Mesenchymal stem cell (in vitro differentiated cells and primary cell): ENCODE data around the gene UCN.

ENCODE experiments used
- DNase-seq: peaks from one replicate; pipeline ENCODE4 v3.0.0-alpha.2; 2013
- H2AFZ ChIP-seq: one replicate; pipeline ENCODE4 v1.6.1; 2013; ENCODE audit warnings: low read depth, mild to moderate bottlenecking, control low read depth, inconsistent platforms, low read length, moderate library complexity
- H2AK5ac ChIP-seq: 2 replicates; pipeline ENCODE4 v1.6.1; 2013; ENCODE audit warnings: low read length, moderate library complexity, mild to moderate bottlenecking, inconsistent platforms; ENCODE audit not compliant: severe bottlenecking
- H2BK120ac ChIP-seq: one replicate; pipeline ENCODE4 v1.6.1; 2013; ENCODE audit warnings: low read depth, mild to moderate bottlenecking, inconsistent platforms, low read length, moderate library complexity
- H2BK12ac ChIP-seq, 2 experiments: one replicate each; pipeline ENCODE4 v1.6.1; 2013; ENCODE audit warnings: inconsistent platforms in 2 of 2, low read length in 2 of 2, mild to moderate bottlenecking in 2 of 2, moderate library complexity in 2 of 2, control low read depth in 1 of 2
- H2BK15ac ChIP-seq: one replicate; pipeline ENCODE4 v1.6.1; 2013; ENCODE audit warnings: mild to moderate bottlenecking, low read depth, inconsistent platforms; ENCODE audit not compliant: poor library complexity, severe bottlenecking
- H2BK5ac ChIP-seq: 2 replicates; pipeline ENCODE4 v1.6.1; 2013; ENCODE audit warnings: low read depth, mild to moderate bottlenecking, low read length, control low read depth, inconsistent platforms; ENCODE audit not compliant: poor library complexity, severe bottlenecking
- H3K14ac ChIP-seq, 2 experiments: one replicate each; pipeline ENCODE4 v1.6.1; 2013; ENCODE audit warnings: inconsistent platforms in 2 of 2, low read length in 2 of 2, control low read depth in 1 of 2, mild to moderate bottlenecking in 1 of 2, moderate library complexity in 1 of 2
- H3K18ac ChIP-seq, 2 experiments: one replicate each; pipeline ENCODE4 v1.6.1; 2013; ENCODE audit warnings: inconsistent platforms in 2 of 2, low read length in 2 of 2, control low read depth in 1 of 2, low read depth in 1 of 2, mild to moderate bottlenecking in 1 of 2
- H3K23ac ChIP-seq, 2 experiments: one replicate each; pipeline ENCODE4 v1.6.1; 2013; ENCODE audit warnings: inconsistent platforms in 2 of 2, low read length in 2 of 2, mild to moderate bottlenecking in 2 of 2, moderate library complexity in 2 of 2, control low read depth in 1 of 2
- H3K27ac ChIP-seq: 2 replicates; pipeline ENCODE4 v1.5.1; 2013; ENCODE audit warnings: mild to moderate bottlenecking, moderate library complexity, low read length, control low read depth, inconsistent platforms; ENCODE audit not compliant: poor library complexity, severe bottlenecking
- H3K27me3 ChIP-seq, 2 experiments: 2 replicates each; pipeline versions ENCODE4 v1.6.1 to v1.7.0; 2013; ENCODE audit warnings: low read length in 2 of 2, mild to moderate bottlenecking in 2 of 2, moderate library complexity in 2 of 2, control low read depth in 1 of 2, inconsistent platforms in 1 of 2; ENCODE audit not compliant: control insufficient read depth in 1 of 2, insufficient read depth in 1 of 2
- H3K36me3 ChIP-seq, 2 experiments: 2 replicates each; pipeline versions ENCODE4 v1.6.1 to v1.7.0; 2013; ENCODE audit warnings: low read length in 2 of 2, control low read depth in 1 of 2, inconsistent platforms in 1 of 2, low read depth in 1 of 2, mild to moderate bottlenecking in 1 of 2; ENCODE audit not compliant: insufficient read depth in 2 of 2, control insufficient read depth in 1 of 2
- H3K4ac ChIP-seq, 2 experiments: one replicate each; pipeline ENCODE4 v1.6.1; 2013; ENCODE audit warnings: inconsistent platforms in 2 of 2, low read length in 2 of 2, mild to moderate bottlenecking in 2 of 2, moderate library complexity in 2 of 2, control low read depth in 1 of 2, low read depth in 1 of 2
- H3K4me1 ChIP-seq: 2 replicates; pipeline ENCODE4 v1.6.1; 2013; ENCODE audit warnings: low read depth, low read length, control low read depth; ENCODE audit not compliant: control insufficient read depth, insufficient read depth
- H3K4me2 ChIP-seq: 2 replicates; pipeline ENCODE4 v1.6.1; 2013; ENCODE audit warnings: low read length, mild to moderate bottlenecking, inconsistent platforms; ENCODE audit not compliant: poor library complexity, severe bottlenecking
- H3K4me3 ChIP-seq, 2 experiments: 2 replicates each; pipeline versions ENCODE4 v1.5.1 to v1.7.0; 2013; ENCODE audit warnings: low read length in 2 of 2, mild to moderate bottlenecking in 2 of 2, control low read depth in 1 of 2, low read depth in 1 of 2; ENCODE audit not compliant: insufficient read depth in 1 of 2
- H3K79me1 ChIP-seq: replicated peaks from 2 replicates; pipeline ENCODE4 v1.6.1; 2013; ENCODE audit warnings: mild to moderate bottlenecking, control low read depth, low read length, inconsistent platforms; ENCODE audit not compliant: poor library complexity, severe bottlenecking
- H3K9ac ChIP-seq: 2 replicates; pipeline ENCODE4 v1.7.0; 2013; ENCODE audit warnings: mild to moderate bottlenecking, low read length, moderate library complexity
- H3K9me3 ChIP-seq: 2 replicates; pipeline ENCODE4 v1.7.0; 2013; ENCODE audit warnings: mild to moderate bottlenecking, low read length; ENCODE audit not compliant: control insufficient read depth
- H4K8ac ChIP-seq: one replicate; pipeline ENCODE4 v1.6.1; 2013; ENCODE audit warnings: inconsistent platforms, mild to moderate bottlenecking, low read length, moderate library complexity
- H4K91ac ChIP-seq: one replicate; pipeline ENCODE4 v1.6.1; 2013; ENCODE audit warnings: mild to moderate bottlenecking, low read length, inconsistent platforms
- whole genome bisulfite sequencing: methylation state at CpG from one replicate; pipeline ENCODE4 v1.1.7; 2013; ENCODE audit warnings: mixed read lengths; 5-methylcytosine and 5-hydroxymethylcytosine counted together

UCN gene

DNA sequence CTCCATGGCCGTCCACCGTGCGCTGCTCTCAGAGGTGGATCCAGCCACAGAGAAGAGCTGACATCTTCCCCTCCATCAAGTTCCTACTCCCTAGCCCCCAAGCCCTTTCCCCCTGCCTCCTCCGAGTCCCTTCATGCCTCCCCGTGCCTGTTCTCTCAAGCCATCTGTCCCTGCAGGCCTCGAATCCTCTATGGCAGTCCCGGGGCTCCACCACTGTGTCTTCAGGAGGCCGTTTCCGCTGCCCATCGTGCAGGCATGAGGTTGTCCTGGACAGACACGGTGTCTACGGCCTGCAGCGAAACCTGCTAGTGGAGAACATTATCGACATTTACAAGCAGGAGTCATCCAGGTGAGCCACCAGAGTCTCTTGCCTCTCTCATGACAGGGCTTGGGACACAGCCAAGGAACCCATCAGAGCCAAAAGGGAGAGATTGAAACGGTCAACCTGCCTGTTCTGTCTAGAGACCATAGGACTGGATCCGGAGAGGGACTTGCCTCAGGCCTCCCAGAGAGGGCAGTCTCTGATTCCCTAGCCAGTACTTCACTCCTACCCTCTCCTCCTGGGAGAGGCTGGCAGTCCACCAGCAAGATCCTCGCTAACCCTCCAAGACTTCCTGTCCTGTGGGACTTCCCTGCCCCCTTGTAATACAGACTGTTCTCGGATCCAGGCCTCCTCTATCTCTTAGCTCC, 9.7 kb downstream of the UCN start:
- H3K18ac ChIP-seq, result no peak overlapping the region
- H2AFZ ChIP-seq, result no peak overlapping the region
- H3K27ac ChIP-seq, result no peak overlapping the region
- H2BK120ac ChIP-seq, result no peak overlapping the region
- no peak overlapping the region for H3K9ac ChIP-seq
- H3K4me1 ChIP-seq, result no peaks in the 10 kb centered on the region
- no peaks in the 10 kb centered on the region for H3K36me3 ChIP-seq
- no peak overlapping the region for H4K8ac ChIP-seq
- H3K23ac ChIP-seq, result no peak overlapping the region
- peak overlapping the region in 1 of 2 experiments; percentile 39 for H3K4me3 ChIP-seq
- WGBS, result 79% methylated on average over 17 of the region's 18 CpGs
- H3K4ac ChIP-seq, result no peak overlapping the region
- H2AK5ac ChIP-seq, result no peak overlapping the region
- peak overlapping the region in 1 of 2 experiments; percentile 11 for H3K14ac ChIP-seq
- H3K9me3 ChIP-seq, result no peaks in the 10 kb centered on the region
- no peak for DNase-seq
- no peak overlapping the region for H2BK5ac ChIP-seq
- H3K4me2 ChIP-seq, result no peak overlapping the region
- H3K27me3 ChIP-seq, result peaks cover 16 to 37% of the 10 kb centered on the region in 2 experiments
- no peak overlapping the region for H4K91ac ChIP-seq
- H2BK15ac ChIP-seq, result peak overlapping the region; percentile 80
- no peaks in the 10 kb centered on the region for H3K79me1 ChIP-seq
- H2BK12ac ChIP-seq, result no peak overlapping the region

DNA sequence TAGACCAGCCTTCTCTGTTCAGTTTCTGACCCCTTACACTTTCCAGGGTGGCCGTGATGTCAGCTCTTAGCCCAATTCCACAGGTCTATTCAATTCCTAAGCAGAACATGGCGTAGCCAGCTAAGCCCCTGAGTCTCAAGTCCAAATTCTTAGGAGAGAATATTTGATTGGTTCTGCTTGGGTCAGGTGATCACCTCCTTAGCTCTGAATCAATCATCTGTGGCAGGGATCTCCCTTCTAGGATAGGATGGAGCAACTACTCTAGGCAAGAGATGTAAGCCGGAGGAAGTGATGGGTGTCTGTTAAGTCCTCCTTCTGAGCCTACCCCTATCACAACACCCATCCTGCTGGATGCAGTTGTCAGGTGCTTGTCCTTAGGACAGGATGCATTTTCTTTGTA, 11.1 kb downstream of the UCN start:
- H2BK12ac ChIP-seq, result no peak overlapping the region
- no peaks in the 10 kb centered on the region for H3K36me3 ChIP-seq
- no peak overlapping the region for H3K27ac ChIP-seq
- H3K9me3 ChIP-seq, result no peaks in the 10 kb centered on the region
- no peak overlapping the region for H3K4me2 ChIP-seq
- H3K18ac ChIP-seq, result no peak overlapping the region
- no peaks in the 10 kb centered on the region for H3K79me1 ChIP-seq
- no peak overlapping the region for H4K91ac ChIP-seq
- H3K23ac ChIP-seq, result no peak overlapping the region
- no peak overlapping the region for H3K4me3 ChIP-seq
- H2AFZ ChIP-seq, result no peak overlapping the region
- no peak overlapping the region for H2AK5ac ChIP-seq
- H2BK15ac ChIP-seq, result no peak overlapping the region
- H3K4me1 ChIP-seq, result no peaks in the 10 kb centered on the region
- no peak for DNase-seq
- H3K9ac ChIP-seq, result no peak overlapping the region
- no peak overlapping the region for H2BK120ac ChIP-seq
- H3K4ac ChIP-seq, result no peak overlapping the region
- no peak overlapping the region for H3K14ac ChIP-seq
- H2BK5ac ChIP-seq, result no peak overlapping the region
- WGBS, result 89% methylated on average over 3 of the region's 3 CpGs
- H4K8ac ChIP-seq, result no peak overlapping the region
- peaks cover 16 to 42% of the 10 kb centered on the region in 2 experiments for H3K27me3 ChIP-seq

DNA sequence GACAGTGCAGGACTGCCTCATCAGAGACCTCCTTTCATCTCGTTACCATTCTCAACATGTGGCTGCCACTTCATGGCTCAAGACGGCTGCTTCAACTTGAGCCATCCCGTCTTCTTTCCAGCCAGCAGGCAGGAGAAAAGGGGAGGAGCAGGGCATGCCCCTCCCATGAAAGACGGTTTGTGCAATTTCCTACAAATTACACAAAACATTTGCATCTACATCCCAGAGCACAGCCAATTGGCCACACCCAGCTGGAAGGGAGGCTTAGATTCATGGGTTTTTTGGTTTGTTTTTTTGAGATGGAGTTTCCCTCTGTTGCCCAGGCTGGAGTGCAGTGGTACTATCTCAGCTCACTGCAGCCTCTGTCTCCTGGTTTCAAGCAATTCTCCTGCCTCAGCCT, 11.8 kb downstream of the UCN start:
- Histone ChIP-seq H2BK12ac (no peak overlapping the region), H3K23ac (no peak overlapping the region), H3K9me3 (no peaks in the 10 kb centered on the region), H3K4ac (no peak overlapping the region), H3K4me1 (no peaks in the 10 kb centered on the region), H2BK15ac (no peak overlapping the region), H2AFZ (no peak overlapping the region), H2BK5ac (no peak overlapping the region), H3K4me3 (no peak overlapping the region), H3K4me2 (no peak overlapping the region), H3K14ac (no peak overlapping the region), H3K18ac (no peak overlapping the region), H3K27me3 (peaks cover 18 to 49% of the 10 kb centered on the region in 2 experiments), H4K8ac (no peak overlapping the region), H2BK120ac (no peak overlapping the region), H3K27ac (no peak overlapping the region), H3K36me3 (no peaks in the 10 kb centered on the region), H2AK5ac (no peak overlapping the region), H3K79me1 (no peaks in the 10 kb centered on the region), H4K91ac (no peak overlapping the region), H3K9ac (no peak overlapping the region)
- no peak for DNase-seq
- 76% methylated on average over 3 of the region's 4 CpGs for WGBS

DNA sequence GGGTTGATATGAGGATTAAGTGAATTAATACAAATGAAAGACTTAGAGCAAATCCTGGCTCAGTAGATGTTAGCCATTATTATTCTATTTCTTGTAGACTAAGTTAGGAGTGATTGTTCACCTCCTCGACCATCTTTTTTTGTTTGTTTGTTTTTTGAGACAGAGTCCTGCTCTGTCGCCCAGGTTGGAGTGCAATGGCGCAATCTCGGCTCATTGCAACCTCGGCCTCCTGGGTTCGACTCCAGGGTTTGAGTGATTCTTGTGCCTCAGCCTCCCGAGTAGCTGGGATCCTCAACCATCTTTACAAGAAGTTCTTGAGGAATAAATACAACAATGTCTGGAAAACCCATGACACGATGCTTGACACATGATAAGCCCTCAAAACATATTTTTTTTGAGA, 13.3 kb downstream of the UCN start:
- Histone ChIP-seq H3K9ac (no peak overlapping the region), H2BK5ac (no peak overlapping the region), H2BK120ac (no peak overlapping the region), H2BK12ac (no peak overlapping the region), H3K27me3 (peaks cover 28 to 56% of the 10 kb centered on the region in 2 experiments), H3K36me3 (no peaks in the 10 kb centered on the region), H3K4me3 (no peak overlapping the region), H3K27ac (no peak overlapping the region), H2AFZ (no peak overlapping the region), H4K91ac (no peak overlapping the region), H3K14ac (no peak overlapping the region), H3K23ac (no peak overlapping the region), H3K4me2 (no peak overlapping the region), H3K18ac (no peak overlapping the region), H4K8ac (no peak overlapping the region), H2BK15ac (no peak overlapping the region), H2AK5ac (no peak overlapping the region), H3K4me1 (no peaks in the 10 kb centered on the region), H3K79me1 (no peaks in the 10 kb centered on the region), H3K4ac (no peak overlapping the region), H3K9me3 (no peaks in the 10 kb centered on the region)
- no peak for DNase-seq
- WGBS, result 87% methylated on average over 8 of the region's 8 CpGs
